ENCODE results near the gene DNAI2.

DNA sequence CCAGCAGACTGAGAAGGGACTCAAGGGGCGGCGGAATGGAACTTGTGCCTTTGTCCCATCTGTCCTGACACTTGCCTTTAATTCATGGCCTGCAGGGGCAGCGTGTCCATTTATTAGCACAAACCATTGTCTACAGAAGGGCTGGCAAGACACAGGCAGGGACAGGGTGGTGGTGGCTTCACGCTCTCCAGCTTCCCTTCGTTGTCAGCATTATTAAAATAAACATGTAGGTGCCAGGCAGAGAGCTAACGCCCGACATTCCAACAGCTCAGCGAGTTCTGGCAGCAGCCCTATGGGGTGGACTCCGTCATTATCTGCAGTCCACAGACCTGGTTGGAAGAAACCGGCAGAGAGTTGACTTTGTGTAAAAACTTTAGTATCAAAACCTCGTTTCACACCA lies 16.3 kb downstream of the DNAI2 start:
- no peak for TF ChIP-seq ZNF274 (IDR thresholded peaks at IDR 0.05; ENCODE audit: low read length)
- no peak for TF ChIP-seq ZNF274 (tag by site-specific recombination; IDR thresholded peaks at IDR 0.05; ENCODE audit: borderline replicate concordance)
- TF ChIP-seq, protein P1, sequence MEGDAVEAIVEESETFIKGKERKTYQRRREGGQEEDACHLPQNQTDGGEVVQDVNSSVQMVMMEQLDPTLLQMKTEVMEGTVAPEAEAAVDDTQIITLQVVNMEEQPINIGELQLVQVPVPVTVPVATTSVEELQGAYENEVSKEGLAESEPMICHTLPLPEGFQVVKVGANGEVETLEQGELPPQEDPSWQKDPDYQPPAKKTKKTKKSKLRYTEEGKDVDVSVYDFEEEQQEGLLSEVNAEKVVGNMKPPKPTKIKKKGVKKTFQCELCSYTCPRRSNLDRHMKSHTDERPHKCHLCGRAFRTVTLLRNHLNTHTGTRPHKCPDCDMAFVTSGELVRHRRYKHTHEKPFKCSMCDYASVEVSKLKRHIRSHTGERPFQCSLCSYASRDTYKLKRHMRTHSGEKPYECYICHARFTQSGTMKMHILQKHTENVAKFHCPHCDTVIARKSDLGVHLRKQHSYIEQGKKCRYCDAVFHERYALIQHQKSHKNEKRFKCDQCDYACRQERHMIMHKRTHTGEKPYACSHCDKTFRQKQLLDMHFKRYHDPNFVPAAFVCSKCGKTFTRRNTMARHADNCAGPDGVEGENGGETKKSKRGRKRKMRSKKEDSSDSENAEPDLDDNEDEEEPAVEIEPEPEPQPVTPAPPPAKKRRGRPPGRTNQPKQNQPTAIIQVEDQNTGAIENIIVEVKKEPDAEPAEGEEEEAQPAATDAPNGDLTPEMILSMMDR (tag by site-specific recombination; IDR thresholded peaks at IDR 0.05) = no peak
- TF ChIP-seq ZNF157 (tag by site-specific recombination; IDR thresholded peaks at IDR 0.05) = no peak
- no peak for TF ChIP-seq ZNF623 (tag by site-specific recombination; IDR thresholded peaks at IDR 0.05)
- TF ChIP-seq REST (tag by site-specific recombination; IDR thresholded peaks at IDR 0.05) = no peak
